Right kidney (tissue), 9 donors: ENCODE results near the gene TWSG1.

ENCODE experiments used
- DNase-seq: peaks from one replicate; pipeline ENCODE4 v3.0.0-alpha.2; 2016
- long read RNA-seq, 8 donors: transcript quantifications; one replicate each; lab custom pipeline, GENCODE V29; 2026

TWSG1 gene
- long read RNA-seq, donor 1, transcript TWSG1-201 (5 exons, 3,756 nt): major isoform, 13 of 36 reads
- long read RNA-seq, donor 1, transcript TWSG1-202 (4 exons, 1,119 nt): minor isoform, 11 of 36 reads
- long read RNA-seq, donor 1, partial matches to known transcripts: 12 of 36 reads
- long read RNA-seq, donor 1, other reads (novel, unspliced or antisense): 0 of 36 reads
- long read RNA-seq, donor 2, transcript TWSG1-201 (5 exons, 3,756 nt): major isoform, 16 of 66 reads
- long read RNA-seq, donor 2, transcript TWSG1-202 (4 exons, 1,119 nt): major isoform, 16 of 66 reads
- long read RNA-seq, donor 2, partial matches to known transcripts: 32 of 66 reads
- long read RNA-seq, donor 2, other reads (novel, unspliced or antisense): 0 of 66 reads
- long read RNA-seq, donor 3, transcript TWSG1-202 (4 exons, 1,119 nt): minor isoform, 7 of 24 reads
- long read RNA-seq, donor 3, transcript TWSG1-201 (5 exons, 3,756 nt): major isoform, 12 of 24 reads
- long read RNA-seq, donor 3, partial matches to known transcripts: 5 of 24 reads
- long read RNA-seq, donor 3, other reads (novel, unspliced or antisense): 0 of 24 reads
- long read RNA-seq, donor 4, transcript TWSG1-202 (4 exons, 1,119 nt): minor isoform, 14 of 59 reads
- long read RNA-seq, donor 4, transcript TWSG1-201 (5 exons, 3,756 nt): major isoform, 25 of 59 reads
- long read RNA-seq, donor 4, partial matches to known transcripts: 20 of 59 reads
- long read RNA-seq, donor 4, other reads (novel, unspliced or antisense): 0 of 59 reads
- long read RNA-seq, donor 5, transcript TWSG1-201 (5 exons, 3,756 nt): major isoform, 29 of 56 reads
- long read RNA-seq, donor 5, partial matches to known transcripts: 23 of 56 reads
- long read RNA-seq, donor 5, other reads (novel, unspliced or antisense): 0 of 56 reads
- long read RNA-seq, donor 6, transcript TWSG1-201 (5 exons, 3,756 nt): major isoform, 37 of 84 reads
- long read RNA-seq, donor 6, transcript TWSG1-202 (4 exons, 1,119 nt): minor isoform, 24 of 84 reads
- long read RNA-seq, donor 6, partial matches to known transcripts: 23 of 84 reads
- long read RNA-seq, donor 6, other reads (novel, unspliced or antisense): 0 of 84 reads
- long read RNA-seq, donor 7: 0 reads
- long read RNA-seq, donor 8, transcript TWSG1-202 (4 exons, 1,119 nt): minor isoform, 15 of 62 reads
- long read RNA-seq, donor 8, transcript TWSG1-201 (5 exons, 3,756 nt): major isoform, 23 of 62 reads
- long read RNA-seq, donor 8, partial matches to known transcripts: 24 of 62 reads
- long read RNA-seq, donor 8, other reads (novel, unspliced or antisense): 0 of 62 reads

GRCh38 chr18:9334329-9334972 is at the start of gene TWSG1:
TWSG1 (plus strand) TSS chr18:9334773; CDS start chr18:9337230, 2,457 bp downstream.
- DNase-seq: peak; percentile 96

DNA sequence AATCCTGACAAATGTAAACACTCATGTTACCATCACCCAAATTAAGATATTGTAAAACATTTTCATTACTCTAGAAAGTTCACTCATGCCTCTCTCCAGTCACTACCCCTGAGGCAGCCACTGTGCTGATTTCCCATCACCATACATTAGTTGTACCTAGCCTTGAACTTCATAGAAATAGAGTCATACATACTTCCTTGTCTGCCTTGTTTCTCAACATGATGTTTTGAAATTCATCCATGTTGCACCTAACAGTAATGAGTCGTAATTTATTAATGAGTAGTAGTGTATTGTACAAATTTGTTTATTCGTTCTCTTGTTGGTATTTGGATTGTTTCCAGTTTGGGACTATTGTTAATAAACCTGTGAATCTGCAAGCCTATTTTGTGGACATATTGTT is 49.0 kb upstream of the TWSG1 start:
- DNase-seq: no peak

DNA sequence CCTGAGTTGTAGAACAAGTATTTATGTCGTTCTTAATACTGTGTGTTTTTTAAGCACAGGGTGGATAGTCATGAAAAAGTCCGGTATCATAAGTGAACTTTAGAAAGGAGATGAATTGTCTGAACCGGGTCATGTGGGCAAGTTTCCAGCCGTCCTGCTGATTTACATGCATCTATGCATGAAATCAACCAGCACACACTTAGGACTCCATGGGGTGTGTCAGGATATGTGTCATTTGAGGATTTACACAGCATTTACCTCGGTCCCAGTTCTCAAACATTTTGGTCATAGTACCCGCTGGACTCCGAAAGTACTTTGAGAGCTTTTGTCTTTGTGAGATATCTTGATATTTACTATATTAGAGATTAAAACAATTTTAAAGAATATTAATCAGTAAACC is 47.5 kb upstream of the TWSG1 start:
- no peak for DNase-seq

- DNase-seq: no peak
Observed at GRCh38 chr18:9289698-9290097, 44.9 kb upstream of the TWSG1 start.

GRCh38 chr18:9290156-9290555 is 44.4 kb upstream of the TWSG1 start:
- no peak for DNase-seq

DNA sequence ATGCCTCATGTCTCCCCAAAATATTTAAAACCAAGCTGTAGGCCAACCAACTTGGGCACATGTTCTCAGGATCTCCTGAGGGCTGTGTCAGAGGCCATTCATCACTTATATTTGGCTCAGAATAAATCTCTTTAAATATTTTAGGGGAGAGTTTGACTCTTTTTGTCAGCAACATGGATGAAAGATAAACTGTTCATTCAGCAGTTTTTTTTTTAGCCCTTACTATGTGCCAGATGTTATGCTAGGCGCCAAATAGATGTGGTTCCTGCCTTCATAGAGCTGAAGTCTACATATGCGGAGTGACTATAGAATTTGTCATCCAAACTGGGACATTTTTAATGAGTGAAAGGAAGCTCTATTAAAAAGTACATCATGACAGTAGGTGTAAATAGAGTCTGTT is 42.5 kb upstream of the TWSG1 start:
- no peak for DNase-seq

- no peak for DNase-seq
Observed at GRCh38 chr18:9293948-9294347, 40.6 kb upstream of the TWSG1 start.

DNA sequence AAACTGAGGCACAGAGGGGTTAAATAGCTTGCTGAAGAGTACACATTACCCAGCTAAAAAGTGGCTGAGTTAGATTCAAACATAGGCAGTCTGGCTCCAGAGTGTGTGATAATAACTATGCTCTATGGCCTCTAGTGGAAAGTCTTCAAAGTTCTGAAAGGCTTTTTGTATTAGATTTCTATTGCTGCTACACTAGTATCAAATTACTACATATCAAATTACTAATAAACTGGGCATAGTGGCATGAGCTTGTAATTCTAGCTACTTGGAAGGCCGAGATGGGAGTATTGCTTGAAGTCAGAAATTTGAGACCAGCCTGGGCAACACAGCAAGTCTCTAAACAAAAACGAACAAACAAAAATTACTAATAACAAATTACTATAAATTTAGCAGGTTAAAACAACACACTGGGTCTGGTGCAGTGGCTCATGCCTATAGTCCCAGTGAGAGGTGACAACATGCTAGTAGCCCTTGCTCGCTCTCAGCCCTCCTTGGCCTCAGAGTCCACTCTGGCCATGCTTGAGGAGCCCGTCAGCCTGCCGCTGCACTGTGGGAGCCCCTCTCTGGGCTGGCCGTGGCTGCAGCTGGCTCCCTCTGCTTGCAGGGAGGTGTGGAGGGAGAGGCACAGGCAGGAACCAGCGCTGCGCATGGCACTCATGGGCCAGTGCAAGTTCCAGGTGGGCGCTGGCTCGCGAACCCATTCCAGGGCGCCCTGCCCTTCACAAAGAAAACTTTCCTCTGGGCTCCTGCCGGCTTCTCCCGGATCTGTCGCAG is 38.2 kb upstream of the TWSG1 start:
- DNase-seq: no peak

DNA sequence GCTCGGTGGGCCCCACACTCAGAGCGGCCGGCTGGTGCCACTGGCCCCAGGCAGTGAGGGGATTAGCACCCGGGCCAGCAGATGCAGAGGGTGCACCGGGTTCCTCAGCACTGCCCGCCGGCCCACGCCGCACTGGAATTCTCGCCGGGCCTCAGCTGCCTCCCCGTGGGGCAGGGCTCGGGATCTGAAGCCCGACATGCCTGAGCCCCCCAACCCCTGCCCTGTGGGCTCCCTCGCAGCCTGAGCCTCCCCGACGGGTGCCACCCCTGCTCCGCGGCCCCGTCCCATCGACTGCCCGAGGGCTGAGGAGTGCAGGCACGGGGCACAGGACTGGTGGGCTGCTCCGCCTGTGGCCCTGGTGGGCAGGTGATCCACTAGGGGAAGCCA is 37.6 kb upstream of the TWSG1 start:
- no peak for DNase-seq

DNA sequence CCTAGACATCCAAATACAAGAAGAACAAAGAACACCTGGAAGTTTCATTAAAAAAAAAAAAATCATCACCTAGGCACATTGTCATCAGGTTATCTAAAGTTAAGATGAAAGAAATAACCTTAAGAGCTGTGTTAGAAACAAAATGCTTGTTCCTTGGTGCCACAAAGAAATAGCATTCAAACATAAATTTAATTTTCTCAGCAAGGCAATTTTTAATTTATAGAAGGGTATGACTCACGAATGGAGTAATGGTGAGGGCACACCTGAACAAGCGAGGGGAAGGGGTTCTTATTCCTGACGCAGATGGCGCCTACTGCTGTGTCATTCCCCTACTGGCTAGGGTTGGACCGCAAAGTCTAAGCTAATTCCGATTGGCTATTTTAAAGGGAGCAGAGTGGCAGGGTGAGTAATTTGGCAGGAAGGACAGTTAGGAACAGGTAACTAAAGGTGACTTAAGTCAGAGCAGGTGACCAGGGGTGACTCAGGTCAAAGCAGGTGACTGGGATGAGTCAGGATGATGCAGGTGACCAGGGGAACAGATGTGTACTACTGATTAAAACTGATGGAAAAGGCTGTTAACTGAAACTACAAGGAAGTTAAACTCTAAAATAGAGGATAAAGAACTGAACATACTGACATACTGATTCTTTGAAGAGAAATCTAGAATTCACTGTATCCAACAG is 30.0 kb upstream of the TWSG1 start:
- DNase-seq: no peak

DNA sequence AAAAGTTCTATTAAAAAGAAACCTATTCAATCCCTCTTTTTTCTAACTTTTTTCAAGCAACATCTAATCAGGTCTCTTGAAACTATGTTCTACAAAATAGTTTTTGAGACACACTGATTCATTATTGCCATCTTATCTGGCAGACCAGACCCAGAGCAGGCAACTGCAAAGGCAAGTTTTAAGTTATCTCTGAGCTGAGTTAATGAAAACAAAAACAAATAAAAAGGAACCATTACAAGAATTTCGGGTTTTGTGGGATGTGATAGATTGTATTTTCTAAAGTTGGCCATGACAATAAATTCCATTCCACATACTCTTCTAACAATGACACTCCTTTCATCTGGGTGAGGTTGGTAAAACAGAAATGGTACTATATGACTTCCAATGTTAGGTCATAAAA is 15.2 kb upstream of the TWSG1 start:
- no peak for DNase-seq

DNA sequence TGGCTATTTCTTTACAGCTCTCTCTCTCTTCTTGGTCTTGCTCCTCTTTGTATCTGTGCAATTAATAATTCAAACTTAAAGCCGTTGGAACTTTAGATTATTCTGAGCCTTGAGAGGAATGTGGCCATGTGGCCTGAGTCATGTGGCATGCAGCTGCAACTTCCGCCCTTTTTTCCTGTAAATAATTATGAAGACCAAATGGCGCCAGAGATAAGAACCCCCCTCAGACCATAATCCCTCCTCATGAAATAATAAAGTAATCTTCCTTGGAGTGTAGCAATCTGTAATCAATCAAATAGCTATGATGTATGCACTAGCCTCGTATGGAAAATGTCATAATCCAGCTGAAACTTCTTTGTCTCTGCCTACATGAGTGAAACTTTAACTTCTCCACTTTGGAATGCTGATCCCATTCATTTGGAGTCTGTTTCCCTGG is 13.5 kb upstream of the TWSG1 start:
- DNase-seq: no peak

GRCh38 chr18:9321736-9322135 is 12.8 kb upstream of the TWSG1 start:
- DNase-seq: no peak

DNA sequence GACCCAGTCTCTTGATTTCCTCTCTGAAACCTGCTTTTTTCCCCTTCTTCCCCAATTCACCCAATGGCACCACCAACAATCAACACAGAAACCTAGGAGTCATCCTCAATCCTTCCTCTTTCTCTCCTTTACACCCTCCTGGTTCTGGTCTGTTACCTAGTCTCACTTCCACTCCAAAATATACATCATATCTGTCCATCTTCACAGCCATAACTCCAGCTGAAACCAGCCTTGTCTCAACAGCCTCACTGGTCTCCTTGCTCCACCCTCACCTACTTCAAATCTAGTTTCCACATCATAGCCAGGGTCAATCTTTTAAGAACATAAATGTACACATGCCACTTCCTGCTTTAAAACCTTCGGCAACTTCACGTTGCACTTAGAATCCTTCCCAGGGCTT is 11.8 kb upstream of the TWSG1 start:
- DNase-seq: no peak

GRCh38 chr18:9323750-9324445 is 10.7 kb upstream of the TWSG1 start:
- DNase-seq: no peak

GRCh38 chr18:9325716-9326115 is 8.9 kb upstream of the TWSG1 start:
- DNase-seq: no peak

DNA sequence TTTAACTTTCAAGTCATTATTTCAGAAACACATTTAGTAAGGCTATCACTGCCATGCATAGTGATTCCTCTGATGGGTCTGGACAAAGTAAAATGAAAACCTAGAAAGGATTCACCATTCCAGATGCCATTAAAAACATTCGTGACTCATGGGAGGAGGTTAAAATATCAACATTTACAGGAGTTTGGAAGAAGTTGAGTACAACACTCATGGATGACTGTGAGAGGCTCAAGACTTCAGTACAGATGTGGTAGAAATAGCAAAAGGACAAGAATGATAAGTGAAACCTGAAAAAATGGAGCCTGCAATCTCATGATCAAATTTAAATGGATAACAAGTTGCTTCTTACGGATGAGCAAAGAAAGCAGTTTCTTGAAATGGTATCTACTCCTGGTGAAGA is 5.8 kb upstream of the TWSG1 start:
- DNase-seq: no peak

GRCh38 chr18:9329471-9329870 is 5.1 kb upstream of the TWSG1 start:
- no peak for DNase-seq

DNA sequence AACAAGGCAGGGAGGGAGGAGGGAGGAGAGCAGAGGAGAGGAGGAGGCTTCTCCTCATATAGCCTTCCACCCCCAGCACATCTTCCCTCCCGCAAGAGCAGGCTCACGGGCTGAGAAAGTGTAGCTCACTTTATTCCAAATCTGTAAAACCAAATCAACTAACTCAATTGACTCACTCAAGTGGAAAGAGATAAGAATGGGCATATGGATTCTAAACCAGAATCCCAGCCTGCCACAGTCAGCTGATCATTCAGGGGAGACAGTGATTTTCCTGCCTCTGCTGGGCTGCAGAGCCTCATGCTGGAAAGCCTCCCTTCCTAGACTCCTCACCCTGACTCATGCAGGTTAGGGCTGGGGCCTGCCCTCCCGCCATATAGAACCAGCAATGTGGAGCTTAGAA is 4.2 kb upstream of the TWSG1 start:
- no peak for DNase-seq
